Cardiac muscle cell (in vitro differentiated cells and primary cell): ENCODE measurements around the gene VAT1L. TPM values are rescaled to one million over a fixed set of nuclear protein-coding genes. Genes with fewer than 3 reads are reported as not detected.

Experiments used
- DNase-seq, 2 donors: peaks; one replicate each; pipeline versions ENCODE4 v3.0.0 to v3.0.0-alpha.2; 2010 to 2017; ENCODE audit warnings: low read depth in 1 of 2, low spot score in 1 of 2
- H3K27ac ChIP-seq: fragments of 200-600 bp; sonication (generic); 2 replicates; pipeline ENCODE4 v1.5.1; 2016
- H3K27me3 ChIP-seq: fragments of 200-600 bp; sonication (generic); 2 replicates; pipeline ENCODE4 v1.6.0; 2016; ENCODE audit warnings: control low read depth
- H3K36me3 ChIP-seq: fragments of 200-600 bp; sonication (generic); 2 replicates; pipeline ENCODE4 v1.5.1; 2016; ENCODE audit warnings: control low read depth
- H3K4me1 ChIP-seq: fragments of 200-600 bp; sonication (generic); 2 replicates; pipeline ENCODE4 v1.8.1; 2017; ENCODE audit warnings: low read depth, mild to moderate bottlenecking, mixed run types
- H3K4me3 ChIP-seq: fragments of 200-600 bp; sonication (generic); 2 replicates; pipeline ENCODE4 v1.5.1; 2016; ENCODE audit warnings: mild to moderate bottlenecking
- H3K9me3 ChIP-seq: fragments of 200-600 bp; sonication (generic); 2 replicates; pipeline ENCODE4 v1.5.1; 2017; ENCODE audit warnings: low read depth, mild to moderate bottlenecking, control low read depth
- polyA plus RNA-seq: library from polyadenylated mRNA; unstranded; fragments of >200 nt; fragmentation: Nextera tagmentation; extraction: Ambion mirVana; gene quantifications from 2 replicates; pipeline ENCODE4 v1.2.1, GENCODE V29; 2016
- total RNA-seq: library from RNA; depleted of rRNA; stranded (reverse); fragments of >200 nt; gene quantifications from 2 replicates; pipeline ENCODE4 v1.2.3, GENCODE V29; 2016
- TF ChIP-seq, protein P1 (sequence below): IDR thresholded peaks from 2 replicates; pipeline ENCODE4 v1.5.1; 2012; ENCODE audit warnings: low read depth, mild to moderate bottlenecking, low read length

Gene VAT1L, protein sequence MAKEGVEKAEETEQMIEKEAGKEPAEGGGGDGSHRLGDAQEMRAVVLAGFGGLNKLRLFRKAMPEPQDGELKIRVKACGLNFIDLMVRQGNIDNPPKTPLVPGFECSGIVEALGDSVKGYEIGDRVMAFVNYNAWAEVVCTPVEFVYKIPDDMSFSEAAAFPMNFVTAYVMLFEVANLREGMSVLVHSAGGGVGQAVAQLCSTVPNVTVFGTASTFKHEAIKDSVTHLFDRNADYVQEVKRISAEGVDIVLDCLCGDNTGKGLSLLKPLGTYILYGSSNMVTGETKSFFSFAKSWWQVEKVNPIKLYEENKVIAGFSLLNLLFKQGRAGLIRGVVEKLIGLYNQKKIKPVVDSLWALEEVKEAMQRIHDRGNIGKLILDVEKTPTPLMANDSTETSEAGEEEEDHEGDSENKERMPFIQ
- total RNA-seq (1.5 and 2.4 TPM in 2 replicates), polyA plus RNA-seq (1.5 and 2.8 TPM in 2 replicates)

- H3K4me1 ChIP-seq: peaks cover 4% of the 10 kb centered on the region
- TF ChIP-seq, protein P1, sequence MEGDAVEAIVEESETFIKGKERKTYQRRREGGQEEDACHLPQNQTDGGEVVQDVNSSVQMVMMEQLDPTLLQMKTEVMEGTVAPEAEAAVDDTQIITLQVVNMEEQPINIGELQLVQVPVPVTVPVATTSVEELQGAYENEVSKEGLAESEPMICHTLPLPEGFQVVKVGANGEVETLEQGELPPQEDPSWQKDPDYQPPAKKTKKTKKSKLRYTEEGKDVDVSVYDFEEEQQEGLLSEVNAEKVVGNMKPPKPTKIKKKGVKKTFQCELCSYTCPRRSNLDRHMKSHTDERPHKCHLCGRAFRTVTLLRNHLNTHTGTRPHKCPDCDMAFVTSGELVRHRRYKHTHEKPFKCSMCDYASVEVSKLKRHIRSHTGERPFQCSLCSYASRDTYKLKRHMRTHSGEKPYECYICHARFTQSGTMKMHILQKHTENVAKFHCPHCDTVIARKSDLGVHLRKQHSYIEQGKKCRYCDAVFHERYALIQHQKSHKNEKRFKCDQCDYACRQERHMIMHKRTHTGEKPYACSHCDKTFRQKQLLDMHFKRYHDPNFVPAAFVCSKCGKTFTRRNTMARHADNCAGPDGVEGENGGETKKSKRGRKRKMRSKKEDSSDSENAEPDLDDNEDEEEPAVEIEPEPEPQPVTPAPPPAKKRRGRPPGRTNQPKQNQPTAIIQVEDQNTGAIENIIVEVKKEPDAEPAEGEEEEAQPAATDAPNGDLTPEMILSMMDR: no peak
- H3K9me3 ChIP-seq: no peaks in the 10 kb centered on the region
- no peak within 1 kb of the TSS for H3K27ac ChIP-seq
- DNase-seq: peak; percentile 52 to 53
- H3K27me3 ChIP-seq: peaks cover 74% of the 10 kb centered on the region
- peak within 1 kb of the TSS; percentile 52 for H3K4me3 ChIP-seq
- no peaks in the 10 kb centered on the region for H3K36me3 ChIP-seq
Measured at GRCh38 chr16:77788181-77789084, at the start of gene VAT1L. TSS of gene VAT1L (plus strand) at chr16:77788564. CDS start at chr16:77788683, 119 bp downstream.

- H3K9me3 ChIP-seq: no peaks in the 10 kb centered on the region
- no peak overlapping the region for H3K4me3 ChIP-seq
- no peaks in the 10 kb centered on the region for H3K4me1 ChIP-seq
- H3K27me3 ChIP-seq: no peaks in the 10 kb centered on the region
- TF ChIP-seq, protein P1: no peak
- no peak for DNase-seq
- no peak overlapping the region for H3K27ac ChIP-seq
- no peaks in the 10 kb centered on the region for H3K36me3 ChIP-seq
Measured at GRCh38 chr16:77738706-77739558, 49.4 kb upstream of the VAT1L start.

GRCh38 chr16:77739559-77739892, 48.8 kb upstream of the VAT1L start:
- TF ChIP-seq, protein P1: no peak
- no peak overlapping the region for H3K27ac ChIP-seq
- H3K4me3 ChIP-seq: no peak overlapping the region
- H3K9me3 ChIP-seq: no peaks in the 10 kb centered on the region
- H3K27me3 ChIP-seq: no peaks in the 10 kb centered on the region
- no peaks in the 10 kb centered on the region for H3K4me1 ChIP-seq
- DNase-seq: peak in 1 of 2 donors; percentile 6
- H3K36me3 ChIP-seq: no peaks in the 10 kb centered on the region

- TF ChIP-seq, protein P1: no peak
- no peaks in the 10 kb centered on the region for H3K36me3 ChIP-seq
- H3K27ac ChIP-seq: no peak overlapping the region
- H3K27me3 ChIP-seq: no peaks in the 10 kb centered on the region
- no peak overlapping the region for H3K4me3 ChIP-seq
- no peaks in the 10 kb centered on the region for H3K4me1 ChIP-seq
- no peak for DNase-seq
- no peaks in the 10 kb centered on the region for H3K9me3 ChIP-seq
Measured at GRCh38 chr16:77744141-77744540, 44.2 kb upstream of the VAT1L start.

DNA sequence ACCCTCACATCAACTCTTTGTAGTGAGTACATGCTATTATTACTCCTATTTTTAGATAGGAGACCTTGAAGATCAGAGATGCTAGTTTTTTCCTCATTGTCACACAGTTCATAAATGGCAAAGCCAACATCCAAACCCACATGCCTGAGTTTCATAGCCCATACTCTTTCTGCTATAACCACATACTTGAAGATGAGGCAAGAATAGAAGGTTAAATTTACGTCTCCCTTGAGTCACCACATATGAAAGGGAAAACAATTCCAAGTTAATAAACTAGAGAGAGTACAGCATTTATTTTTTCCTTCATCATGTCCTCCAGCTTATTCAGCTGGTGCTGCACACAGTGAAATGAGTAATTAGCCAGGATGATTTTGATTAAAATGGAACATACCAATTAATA, 42.4 kb upstream of the VAT1L start:
- Histone ChIP-seq H3K4me3 (no peak overlapping the region), H3K4me1 (no peaks in the 10 kb centered on the region), H3K36me3 (no peaks in the 10 kb centered on the region), H3K9me3 (no peaks in the 10 kb centered on the region), H3K27me3 (peaks cover 2% of the 10 kb centered on the region), H3K27ac (no peak overlapping the region)
- TF ChIP-seq, protein P1: no peak
- DNase-seq: no peak
